IPS-15b (cell line): Measurements from ENCODE around the gene RNU6-7.

Experiments
- H3K27me3 ChIP-seq: one replicate; pipeline ENCODE4 v1.6.1; 2013; ENCODE audit warnings: low read length; ENCODE audit not compliant: control insufficient read depth, insufficient read depth
- H3K36me3 ChIP-seq: one replicate; pipeline ENCODE4 v1.6.1; 2013; ENCODE audit warnings: low read length; ENCODE audit not compliant: control insufficient read depth, insufficient read depth
- H3K4me1 ChIP-seq: one replicate; pipeline ENCODE4 v1.6.1; 2013; ENCODE audit warnings: mild to moderate bottlenecking, low read length; ENCODE audit not compliant: control insufficient read depth, insufficient read depth
- H3K4me3 ChIP-seq: one replicate; pipeline ENCODE4 v1.5.1; 2013; ENCODE audit warnings: low read depth, low read length
- H3K9ac ChIP-seq: one replicate; pipeline ENCODE4 v1.6.1; 2013; ENCODE audit warnings: low read depth, mild to moderate bottlenecking, low read length
- H3K9me3 ChIP-seq: one replicate; pipeline ENCODE4 v1.6.1; 2013; ENCODE audit warnings: mild to moderate bottlenecking, low read length; ENCODE audit not compliant: control insufficient read depth, insufficient read depth

RNU6-7 gene

GRCh38 chr14:32201816-32202490, at the start of gene RNU6-7:
RNU6-7 (plus strand) TSS chr14:32202045.
- peak within 1 kb of the TSS; percentile 94 for H3K4me3 ChIP-seq
- no peaks in the 10 kb centered on the region for H3K9me3 ChIP-seq
- peaks cover 3% of the 10 kb centered on the region for H3K27me3 ChIP-seq
- H3K36me3 ChIP-seq = no peaks in the 10 kb centered on the region
- no peaks in the 10 kb centered on the region for H3K4me1 ChIP-seq
- peak within 1 kb of the TSS; percentile 18 for H3K9ac ChIP-seq

GRCh38 chr14:32166029-32166428, 35.8 kb upstream of the RNU6-7 start:
- H3K9ac ChIP-seq = no peak overlapping the region
- H3K36me3 ChIP-seq = no peaks in the 10 kb centered on the region
- H3K4me3 ChIP-seq = no peak overlapping the region
- H3K4me1 ChIP-seq = no peaks in the 10 kb centered on the region
- no peaks in the 10 kb centered on the region for H3K9me3 ChIP-seq
- no peaks in the 10 kb centered on the region for H3K27me3 ChIP-seq

- no peaks in the 10 kb centered on the region for H3K4me1 ChIP-seq
- no peaks in the 10 kb centered on the region for H3K27me3 ChIP-seq
- no peak overlapping the region for H3K9ac ChIP-seq
- H3K36me3 ChIP-seq = no peaks in the 10 kb centered on the region
- no peak overlapping the region for H3K4me3 ChIP-seq
- no peaks in the 10 kb centered on the region for H3K9me3 ChIP-seq
These were observed 34.9 kb upstream of the RNU6-7 start for GRCh38 chr14:32166924-32167323.

- Histone ChIP-seq H3K27me3 (no peaks in the 10 kb centered on the region), H3K9me3 (no peaks in the 10 kb centered on the region), H3K9ac (no peak overlapping the region), H3K4me3 (no peak overlapping the region), H3K36me3 (no peaks in the 10 kb centered on the region), H3K4me1 (no peaks in the 10 kb centered on the region)
These were observed 33.9 kb upstream of the RNU6-7 start for GRCh38 chr14:32167907-32168306.

GRCh38 chr14:32169191-32169590, 32.7 kb upstream of the RNU6-7 start:
- H3K36me3 ChIP-seq = no peaks in the 10 kb centered on the region
- H3K9me3 ChIP-seq = no peaks in the 10 kb centered on the region
- no peaks in the 10 kb centered on the region for H3K4me1 ChIP-seq
- no peak overlapping the region for H3K9ac ChIP-seq
- no peak overlapping the region for H3K4me3 ChIP-seq
- H3K27me3 ChIP-seq = no peaks in the 10 kb centered on the region

DNA sequence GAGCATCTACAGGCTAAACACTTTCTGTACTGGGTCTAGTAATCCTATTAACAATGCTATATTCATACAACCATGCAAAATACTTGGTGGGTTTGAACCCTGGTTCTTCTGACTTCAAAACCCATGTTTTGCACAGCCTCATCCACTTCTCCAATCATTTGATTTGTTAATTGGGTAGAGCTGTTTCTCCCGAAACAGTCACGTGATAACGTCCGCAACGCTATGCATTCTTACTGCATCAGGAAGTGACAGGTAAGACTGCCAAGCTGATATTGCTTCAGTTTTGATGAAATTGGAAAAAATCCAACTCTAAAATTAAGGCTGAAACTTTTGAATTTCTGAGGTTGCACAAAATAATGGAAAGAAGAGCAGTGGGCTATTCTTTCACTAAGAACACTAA, 30.4 kb upstream of the RNU6-7 start:
- no peaks in the 10 kb centered on the region for H3K27me3 ChIP-seq
- no peak overlapping the region for H3K9ac ChIP-seq
- H3K4me1 ChIP-seq = no peaks in the 10 kb centered on the region
- no peaks in the 10 kb centered on the region for H3K36me3 ChIP-seq
- H3K4me3 ChIP-seq = no peak overlapping the region
- no peaks in the 10 kb centered on the region for H3K9me3 ChIP-seq

GRCh38 chr14:32183151-32184058, 18.4 kb upstream of the RNU6-7 start:
- Histone ChIP-seq H3K9me3 (no peaks in the 10 kb centered on the region), H3K9ac (no peak overlapping the region), H3K36me3 (no peaks in the 10 kb centered on the region), H3K4me3 (no peak overlapping the region), H3K4me1 (no peaks in the 10 kb centered on the region), H3K27me3 (no peaks in the 10 kb centered on the region)

GRCh38 chr14:32185097-32185496, 16.7 kb upstream of the RNU6-7 start:
- no peaks in the 10 kb centered on the region for H3K36me3 ChIP-seq
- H3K9me3 ChIP-seq = no peaks in the 10 kb centered on the region

GRCh38 chr14:32186248-32186647, 15.6 kb upstream of the RNU6-7 start:
- Histone ChIP-seq H3K9me3 (no peaks in the 10 kb centered on the region), H3K4me3 (no peak overlapping the region), H3K36me3 (no peaks in the 10 kb centered on the region), H3K9ac (no peak overlapping the region), H3K4me1 (no peaks in the 10 kb centered on the region), H3K27me3 (no peaks in the 10 kb centered on the region)

More at GRCh38 chr14:32185097-32185496, 16.7 kb upstream of the RNU6-7 start:
- H3K27me3 ChIP-seq = no peaks in the 10 kb centered on the region
- H3K4me1 ChIP-seq = no peaks in the 10 kb centered on the region
- no peak overlapping the region for H3K9ac ChIP-seq
- H3K4me3 ChIP-seq = no peak overlapping the region

DNA sequence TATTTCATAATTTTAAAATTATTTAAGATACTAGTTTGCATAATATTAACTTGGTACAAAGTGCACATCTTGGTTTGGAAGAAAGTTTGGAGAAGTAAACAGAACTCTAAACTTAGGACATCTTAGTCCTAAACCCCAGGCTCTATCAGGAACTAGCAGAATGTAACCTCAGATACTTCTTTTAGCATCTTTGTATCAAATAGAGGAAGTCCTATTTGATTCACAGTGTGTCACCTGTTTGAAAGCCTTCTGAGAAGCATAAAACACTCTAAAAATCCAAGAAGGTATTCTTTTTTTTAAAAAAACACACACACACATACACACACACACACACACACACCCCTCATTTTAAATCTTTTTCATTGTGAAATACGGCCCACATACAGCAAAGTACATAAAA, 12.0 kb upstream of the RNU6-7 start:
- Histone ChIP-seq H3K36me3 (no peaks in the 10 kb centered on the region), H3K9ac (no peak overlapping the region), H3K9me3 (no peaks in the 10 kb centered on the region), H3K4me1 (no peaks in the 10 kb centered on the region), H3K4me3 (no peak overlapping the region), H3K27me3 (no peaks in the 10 kb centered on the region)

- Histone ChIP-seq H3K9ac (no peak overlapping the region), H3K4me3 (no peak overlapping the region), H3K36me3 (no peaks in the 10 kb centered on the region), H3K9me3 (no peaks in the 10 kb centered on the region), H3K27me3 (no peaks in the 10 kb centered on the region), H3K4me1 (no peaks in the 10 kb centered on the region)
These were observed 11.2 kb upstream of the RNU6-7 start for GRCh38 chr14:32190673-32191072.
